GM06990 (cell line): ENCODE results near the gene GCLM.
A peak's percentile ranks its signal among the peaks of the same experiment; 100 is the strongest.

Experiments
- DNase-seq: peaks from one replicate; pipeline ENCODE4 v3.0.0-alpha.2; 2011; ENCODE audit not compliant: insufficient read length; ENCODE audit errors: extremely low read depth
- H3K27me3 ChIP-seq: replicated peaks from 2 replicates; pipeline ENCODE4 v1.6.0; 2011; ENCODE audit warnings: low read length; ENCODE audit not compliant: control insufficient read depth, insufficient read depth
- H3K36me3 ChIP-seq: 2 replicates; pipeline ENCODE4 v1.5.1; 2011; ENCODE audit warnings: low read length; ENCODE audit not compliant: control insufficient read depth, insufficient read depth
- H3K4me3 ChIP-seq: replicated peaks from 2 replicates; pipeline ENCODE4 v1.5.1; 2011; ENCODE audit warnings: low read depth, mild to moderate bottlenecking, control low read depth, low read length
- TF ChIP-seq, protein P1 (sequence below): IDR thresholded peaks from 2 replicates; pipeline ENCODE4 v1.5.1; 2011; ENCODE audit warnings: low read length, control low read depth, mild to moderate bottlenecking, inconsistent platforms; ENCODE audit not compliant: insufficient read depth, poor library complexity, severe bottlenecking

Gene GCLM

DNA sequence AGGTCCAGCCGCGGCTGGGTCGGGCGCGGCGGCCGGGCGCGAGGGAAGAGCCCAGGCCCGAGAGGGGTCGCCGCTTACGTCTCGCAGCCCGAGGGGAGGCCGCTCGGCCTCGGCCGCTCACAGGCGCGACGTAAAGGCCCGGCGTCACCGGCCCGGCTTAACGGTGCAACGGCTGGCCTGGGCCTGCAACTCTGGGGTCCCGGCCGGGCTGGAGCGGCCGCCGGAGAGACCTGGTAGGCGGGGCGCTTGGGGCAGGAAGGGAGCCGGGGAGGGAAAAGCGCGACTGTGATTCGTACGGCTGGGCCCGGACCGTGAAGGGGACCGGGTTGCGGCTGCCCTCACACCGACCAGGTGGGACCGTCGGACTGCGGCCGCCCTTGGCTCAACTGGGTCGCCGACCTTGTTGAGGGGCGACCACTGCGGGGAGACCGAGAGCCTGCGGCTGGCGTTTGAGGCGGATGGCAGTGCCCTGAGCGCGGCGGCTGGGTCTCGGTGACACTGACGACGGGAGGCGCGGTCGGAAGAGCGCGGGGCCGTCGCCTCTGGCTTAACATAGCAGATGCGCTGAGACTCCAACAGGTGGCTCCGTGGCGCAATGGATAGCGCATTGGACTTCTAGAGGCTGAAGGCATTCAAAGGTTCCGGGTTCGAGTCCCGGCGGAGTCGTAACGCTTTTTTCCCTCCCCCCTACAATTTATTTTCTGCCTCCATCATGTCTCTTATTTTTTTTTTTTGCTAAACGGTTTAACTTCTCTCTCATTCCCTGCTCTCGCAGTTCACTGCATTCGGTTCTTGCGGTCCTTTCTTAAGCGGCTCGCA, 62.0 kb downstream of the GCLM start:
- TF ChIP-seq, protein P1, sequence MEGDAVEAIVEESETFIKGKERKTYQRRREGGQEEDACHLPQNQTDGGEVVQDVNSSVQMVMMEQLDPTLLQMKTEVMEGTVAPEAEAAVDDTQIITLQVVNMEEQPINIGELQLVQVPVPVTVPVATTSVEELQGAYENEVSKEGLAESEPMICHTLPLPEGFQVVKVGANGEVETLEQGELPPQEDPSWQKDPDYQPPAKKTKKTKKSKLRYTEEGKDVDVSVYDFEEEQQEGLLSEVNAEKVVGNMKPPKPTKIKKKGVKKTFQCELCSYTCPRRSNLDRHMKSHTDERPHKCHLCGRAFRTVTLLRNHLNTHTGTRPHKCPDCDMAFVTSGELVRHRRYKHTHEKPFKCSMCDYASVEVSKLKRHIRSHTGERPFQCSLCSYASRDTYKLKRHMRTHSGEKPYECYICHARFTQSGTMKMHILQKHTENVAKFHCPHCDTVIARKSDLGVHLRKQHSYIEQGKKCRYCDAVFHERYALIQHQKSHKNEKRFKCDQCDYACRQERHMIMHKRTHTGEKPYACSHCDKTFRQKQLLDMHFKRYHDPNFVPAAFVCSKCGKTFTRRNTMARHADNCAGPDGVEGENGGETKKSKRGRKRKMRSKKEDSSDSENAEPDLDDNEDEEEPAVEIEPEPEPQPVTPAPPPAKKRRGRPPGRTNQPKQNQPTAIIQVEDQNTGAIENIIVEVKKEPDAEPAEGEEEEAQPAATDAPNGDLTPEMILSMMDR: peak; percentile 5
- H3K27me3 ChIP-seq: no peaks in the 10 kb centered on the region
- peak; percentile 94 for DNase-seq
- peak overlapping the region; percentile 81 for H3K4me3 ChIP-seq
- H3K36me3 ChIP-seq: no peaks in the 10 kb centered on the region

DNA sequence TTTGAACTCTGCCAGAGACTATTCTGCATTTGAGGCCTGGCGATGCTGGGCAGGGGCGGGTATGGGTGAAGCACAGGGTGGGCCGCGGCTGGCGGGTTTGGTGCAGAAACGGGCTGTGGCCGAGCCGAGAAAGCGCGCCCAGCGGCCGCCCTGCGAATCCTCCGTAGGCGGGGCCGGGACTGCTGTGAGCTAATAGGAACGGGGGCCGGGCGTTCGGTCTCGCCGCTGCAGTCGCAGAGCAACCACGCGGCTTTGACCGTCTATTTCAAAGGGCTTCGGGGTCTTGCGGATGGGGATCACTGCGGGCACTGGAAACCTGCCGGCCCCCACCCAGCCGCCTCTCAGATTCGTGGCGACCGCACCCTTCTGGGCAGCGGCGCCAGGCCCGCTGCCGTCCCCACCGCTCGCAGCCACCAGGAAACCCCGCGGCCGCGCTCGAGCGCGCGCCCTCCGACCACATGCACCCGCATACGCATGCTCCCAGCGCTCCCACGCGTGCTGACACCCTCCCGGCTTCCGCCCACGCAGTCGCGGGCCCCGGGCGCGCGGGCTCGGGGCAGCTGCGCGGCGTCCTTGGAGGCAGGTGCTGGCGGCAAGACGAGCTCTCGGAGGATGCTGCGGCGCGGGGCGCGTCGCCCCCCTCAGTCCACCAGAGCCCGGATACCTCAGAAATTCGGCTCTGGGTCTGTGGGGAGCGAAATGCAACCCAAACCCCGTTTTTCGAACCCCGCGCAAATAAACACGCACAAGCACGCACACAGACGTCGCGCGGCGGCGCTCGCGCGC, 62.8 kb downstream of the GCLM start:
- peak; percentile 91 for DNase-seq
- TF ChIP-seq, protein P1: peak; percentile 36
- H3K36me3 ChIP-seq: no peaks in the 10 kb centered on the region
- H3K27me3 ChIP-seq: no peaks in the 10 kb centered on the region
- peak overlapping the region; percentile 81 for H3K4me3 ChIP-seq

DNA sequence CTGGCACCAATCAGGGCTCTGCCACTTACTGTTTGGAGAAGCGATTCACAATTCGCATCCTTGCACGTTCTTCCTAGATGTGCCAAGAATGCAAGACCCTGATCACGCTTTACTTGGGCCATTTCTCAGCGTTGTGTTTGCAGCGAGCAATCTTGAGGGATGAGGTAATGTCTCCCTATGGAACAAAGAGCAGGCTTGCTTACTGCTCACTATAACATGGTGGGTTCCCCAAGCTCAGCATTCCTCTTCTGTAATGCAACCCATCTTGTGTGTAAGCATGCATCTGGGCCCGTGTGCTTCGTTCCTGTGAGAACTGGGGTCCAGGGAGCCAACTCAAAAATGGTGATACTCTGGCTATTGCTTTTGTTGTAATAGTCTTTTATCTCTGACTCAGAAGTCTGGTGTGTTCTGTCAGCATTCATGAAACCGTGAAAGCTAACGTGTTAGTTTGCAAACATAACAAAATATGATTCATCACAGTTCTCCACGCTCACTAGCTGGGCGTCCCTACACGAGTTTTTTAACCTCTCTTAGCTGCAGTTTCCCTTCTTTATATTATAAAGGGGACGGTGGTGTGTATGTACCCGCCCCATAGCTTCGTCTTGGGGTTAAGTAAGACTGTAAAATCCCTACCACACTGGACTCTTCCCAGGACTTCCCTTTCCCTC, 63.6 kb downstream of the GCLM start:
- H3K36me3 ChIP-seq: no peaks in the 10 kb centered on the region
- no peak for DNase-seq

DNA sequence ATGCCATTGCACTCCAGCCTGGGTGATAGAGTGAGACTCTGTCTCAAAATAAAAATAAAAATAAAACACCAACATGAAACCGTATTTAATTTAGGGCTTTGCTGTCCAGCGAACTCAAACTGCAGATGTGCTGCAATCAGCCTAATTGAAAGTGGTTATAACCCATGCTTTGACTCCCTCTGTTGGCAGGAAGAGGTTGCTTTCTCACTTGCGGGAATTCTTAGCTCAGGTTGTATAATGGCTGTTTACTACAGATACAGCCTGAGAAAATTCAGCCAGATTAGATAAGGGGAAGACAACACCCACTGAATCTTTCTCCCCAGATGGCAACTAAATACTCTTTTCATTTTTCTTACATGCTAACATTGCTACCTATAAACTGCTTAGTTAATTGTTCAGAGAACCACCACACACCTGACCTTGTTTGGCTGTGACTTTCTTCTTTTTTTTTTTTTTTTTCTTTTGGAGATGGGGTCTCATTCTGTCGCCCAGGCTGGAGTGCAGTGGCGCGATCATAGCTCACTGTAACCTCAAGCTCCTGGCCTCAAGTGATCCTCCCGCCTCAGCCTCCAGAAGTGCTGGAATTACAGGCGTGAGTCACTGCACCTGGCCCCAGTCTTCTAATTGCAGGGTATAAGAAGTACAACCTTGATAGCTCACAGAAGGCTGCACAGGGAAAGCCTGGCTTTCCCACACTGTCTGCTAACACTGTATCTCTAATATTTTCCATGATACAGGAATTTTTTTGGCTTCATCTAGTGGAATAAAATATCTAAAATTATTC, 64.8 kb downstream of the GCLM start:
- peak; percentile 30 for DNase-seq
- H3K36me3 ChIP-seq: no peaks in the 10 kb centered on the region
- no peaks in the 10 kb centered on the region for H3K27me3 ChIP-seq
- TF ChIP-seq, protein P1: peak; percentile 78
- H3K4me3 ChIP-seq: no peak overlapping the region

More for the DNA sequence above, 63.6 kb downstream of the GCLM start:
- TF ChIP-seq, protein P1: no peak
- Histone ChIP-seq H3K4me3 (peak overlapping the region; percentile 81), H3K27me3 (no peaks in the 10 kb centered on the region)

DNA sequence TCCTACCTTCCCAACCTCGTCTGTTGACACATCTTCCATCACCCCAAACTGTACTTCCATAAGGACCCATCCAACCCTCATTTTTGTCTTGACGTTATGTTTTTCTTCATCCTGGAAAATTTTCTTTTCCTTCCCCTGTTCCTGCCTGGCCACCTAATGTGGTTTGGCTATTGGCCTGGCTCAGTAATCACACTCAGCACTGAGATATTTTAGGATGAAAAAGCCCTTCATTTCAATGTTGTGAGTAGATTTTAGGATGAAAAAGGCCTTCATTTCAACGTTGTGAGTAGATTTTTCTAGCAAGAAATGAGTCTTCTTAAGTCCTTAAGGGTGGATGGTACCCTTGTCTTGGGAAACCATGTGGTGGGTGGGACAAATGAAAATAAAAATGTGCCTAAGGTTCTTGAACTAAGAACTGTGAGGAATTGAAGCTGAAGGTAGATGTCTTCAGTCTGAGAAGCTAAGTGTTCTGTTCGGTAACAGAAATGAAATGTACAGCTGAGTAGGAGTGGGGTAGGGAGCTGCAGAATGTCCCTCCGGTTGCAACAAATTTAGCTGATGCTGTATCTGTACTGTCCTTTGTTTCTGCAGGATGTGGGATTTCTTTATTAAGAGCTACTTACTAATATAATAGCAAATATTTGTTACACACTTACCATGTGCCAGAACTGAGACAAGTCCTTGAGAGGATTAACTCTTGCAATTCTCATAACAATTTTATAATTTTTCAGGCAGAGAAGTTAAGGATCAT, 66.3 kb downstream of the GCLM start:
- Histone ChIP-seq H3K27me3 (no peaks in the 10 kb centered on the region), H3K4me3 (no peak overlapping the region), H3K36me3 (no peaks in the 10 kb centered on the region)
- TF ChIP-seq, protein P1: no peak
- DNase-seq: no peak
